ACHN (cell line): ENCODE results near the gene PTPN21.

ENCODE experiments used
- DNase-seq: peaks from one replicate; pipeline ENCODE4 v3.0.0-alpha.2; 2015
- in situ Hi-C: cut with HindIII; loops from 2 replicates; pipeline ENCODE4 v1.10.0; 2017; ENCODE audit warnings: low sequenced_read_pairs, low pct_ligation_motif_present, low pct_unique_long_range_greater_than_20kb

Gene PTPN21

DNA sequence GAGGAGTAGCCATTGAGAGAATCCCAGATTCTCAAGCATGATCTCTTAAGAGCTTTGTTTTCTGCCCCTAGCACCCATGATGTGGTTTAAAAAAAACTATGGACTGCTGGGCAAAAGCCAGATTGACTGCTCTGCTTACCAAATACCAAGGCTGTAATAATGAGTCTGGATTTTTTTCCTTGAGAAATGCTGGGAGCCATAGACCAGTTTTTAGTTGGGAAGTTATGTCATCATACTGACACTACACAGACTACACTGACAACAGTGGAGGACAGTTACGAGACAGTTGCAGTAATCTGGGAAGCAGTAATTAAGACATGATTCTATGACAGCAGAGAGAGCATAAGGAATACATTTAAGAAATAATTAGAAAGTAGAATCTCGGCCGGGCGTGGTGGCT lies 133.5 kb downstream of the PTPN21 start:
- DNase-seq: no peak
- in situ Hi-C loops: no loop called here

DNA sequence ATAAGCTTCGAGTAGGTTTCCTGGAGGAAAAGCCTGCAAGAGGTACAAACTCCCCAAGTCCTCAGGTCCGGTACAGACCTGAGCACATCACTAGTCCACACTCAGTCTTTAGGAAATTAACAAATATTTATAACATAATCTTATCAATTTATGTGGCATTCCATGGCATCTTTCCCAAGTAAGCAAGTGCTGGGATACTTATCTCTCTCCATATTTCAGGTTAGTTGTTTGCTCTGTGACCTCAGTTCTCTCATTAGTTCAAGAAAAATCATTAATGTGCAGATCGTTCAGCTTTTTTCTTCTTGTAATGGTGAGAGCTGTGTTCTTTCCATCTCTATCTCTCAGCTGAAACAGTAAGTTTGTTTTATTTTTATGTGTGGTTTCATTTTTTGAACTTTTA lies 134.6 kb downstream of the PTPN21 start:
- in situ Hi-C loops: no loop called here

DNA sequence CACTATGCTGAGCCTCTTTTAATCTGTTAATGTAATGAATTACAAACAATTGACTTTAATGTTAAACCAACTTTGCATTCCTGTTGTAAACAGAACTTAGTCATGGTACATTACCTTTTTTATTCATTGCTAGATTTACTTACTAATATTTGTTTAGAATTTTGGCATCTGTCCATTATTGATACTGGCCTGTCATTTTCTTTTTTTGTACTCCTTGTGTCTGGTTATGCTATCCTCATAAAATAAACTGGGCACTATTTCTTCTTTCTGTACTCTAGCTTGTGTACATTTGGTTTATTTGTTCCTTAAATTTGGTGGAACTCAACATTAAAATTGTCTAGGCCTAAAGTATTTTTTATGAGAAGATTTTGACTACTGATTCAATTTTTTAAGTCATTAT lies 137.2 kb downstream of the PTPN21 start:
- no peak for DNase-seq
- in situ Hi-C loops: no loop called here

More for the DNA sequence above, 134.6 kb downstream of the PTPN21 start:
- no peak for DNase-seq
